ENCODE data around the gene SRC. TPM values are rescaled to one million over a fixed set of nuclear protein-coding genes. Genes with fewer than 3 reads are reported as not detected.

SRC gene
- polyA plus RNA-seq (ENCODE audit: insufficient read length): 16.6 TPM

GRCh38 chr20:37345339-37346235 is at the start of gene SRC:
Gene SRC, plus strand, starts transcription at chr20:37346140. Its CDS starts 38,014 bp downstream, at chr20:37384154.
- no peak for DNase-seq (ENCODE audit: low read depth)

- DNase-seq (ENCODE audit: low read depth): no peak
These were observed 49.6 kb upstream of the SRC start for GRCh38 chr20:37296371-37296770.

GRCh38 chr20:37297066-37297736 is 48.7 kb upstream of the SRC start:
- no peak for DNase-seq (ENCODE audit: low read depth)

- DNase-seq (ENCODE audit: low read depth): no peak
These were observed 47.6 kb upstream of the SRC start for GRCh38 chr20:37298190-37298939.

- DNase-seq (ENCODE audit: low read depth): no peak
These were observed 46.0 kb upstream of the SRC start for GRCh38 chr20:37299718-37300528.

- DNase-seq (ENCODE audit: low read depth): no peak
These were observed 44.8 kb upstream of the SRC start for GRCh38 chr20:37301120-37301519.

GRCh38 chr20:37301558-37301957 is 44.4 kb upstream of the SRC start:
- no peak for DNase-seq (ENCODE audit: low read depth)

GRCh38 chr20:37302981-37303380 is 43.0 kb upstream of the SRC start:
- no peak for DNase-seq (ENCODE audit: low read depth)

- no peak for DNase-seq (ENCODE audit: low read depth)
These were observed 42.3 kb upstream of the SRC start for GRCh38 chr20:37303637-37304036.

GRCh38 chr20:37305079-37305478 is 40.9 kb upstream of the SRC start:
- DNase-seq (ENCODE audit: low read depth): no peak

GRCh38 chr20:37305839-37306238 is 40.1 kb upstream of the SRC start:
- no peak for DNase-seq (ENCODE audit: low read depth)

- DNase-seq (ENCODE audit: low read depth): no peak
These were observed 37.6 kb upstream of the SRC start for GRCh38 chr20:37308086-37309050.

- DNase-seq (ENCODE audit: low read depth): no peak
These were observed 36.6 kb upstream of the SRC start for GRCh38 chr20:37309290-37309689.

GRCh38 chr20:37309936-37310590 is 35.9 kb upstream of the SRC start:
- no peak for DNase-seq (ENCODE audit: low read depth)

GRCh38 chr20:37310951-37311350 is 35.0 kb upstream of the SRC start:
- no peak for DNase-seq (ENCODE audit: low read depth)

- no peak for DNase-seq (ENCODE audit: low read depth)
These were observed 34.1 kb upstream of the SRC start for GRCh38 chr20:37311710-37312355.

- DNase-seq (ENCODE audit: low read depth): no peak
These were observed 32.3 kb upstream of the SRC start for GRCh38 chr20:37313546-37314091.

GRCh38 chr20:37314099-37314498 is 31.8 kb upstream of the SRC start:
- DNase-seq (ENCODE audit: low read depth): no peak

- no peak for DNase-seq (ENCODE audit: low read depth)
These were observed 31.3 kb upstream of the SRC start for GRCh38 chr20:37314617-37315016.
